ENCODE data around the gene FLAD1. TPM values are rescaled to one million over a fixed set of nuclear protein-coding genes. Genes with fewer than 3 reads are reported as not detected.
A peak's percentile ranks its signal among the peaks of the same experiment; 100 is the strongest.

The FLAD1 gene
- total and polyA plus RNA-seq, 12 donors = 21.6 to 65.5 (median 30.8) TPM

DNA sequence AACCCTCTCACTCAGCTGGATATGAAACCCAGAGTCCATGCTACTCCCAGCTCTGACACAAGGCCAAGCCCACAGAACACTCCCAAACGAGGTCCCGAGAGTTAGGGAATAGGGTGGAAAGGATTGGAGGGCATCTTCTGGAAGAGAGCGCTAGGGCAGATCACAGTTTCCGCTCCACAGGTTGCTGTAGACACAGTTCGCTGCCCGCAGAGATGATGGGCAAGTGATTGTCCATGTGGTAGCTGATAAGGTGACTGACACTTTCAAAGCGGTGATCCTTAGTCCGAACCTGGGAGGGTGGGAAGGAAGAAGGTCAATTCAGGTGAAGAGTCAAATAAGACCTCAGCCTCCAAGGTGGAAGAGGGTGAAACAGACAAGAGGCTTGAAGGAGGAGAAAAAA, 19.5 kb upstream of the FLAD1 start:
- intact Hi-C loops (cut with DNase I) = loop anchor here in 1 of 2 donors (5.0 kb wide), 1 partner anchor 34 kb away; no protein-coding TSS in a partner anchor
- H3K27me3 ChIP-seq = no peaks in the 10 kb centered on the region
- H3K27ac ChIP-seq = peak overlapping the region in 1 of 5 donors; percentile 98
- DNase-seq = no peak
- no peaks in the 10 kb centered on the region for H3K9me3 ChIP-seq (replicated peaks in 1 of 3)
- peaks cover 13 to 29% of the 10 kb centered on the region in 2 donors for H3K4me1 ChIP-seq (replicated peaks in 1 of 2)
- H3K4me3 ChIP-seq = no peak overlapping the region
- TF ChIP-seq, protein P1, sequence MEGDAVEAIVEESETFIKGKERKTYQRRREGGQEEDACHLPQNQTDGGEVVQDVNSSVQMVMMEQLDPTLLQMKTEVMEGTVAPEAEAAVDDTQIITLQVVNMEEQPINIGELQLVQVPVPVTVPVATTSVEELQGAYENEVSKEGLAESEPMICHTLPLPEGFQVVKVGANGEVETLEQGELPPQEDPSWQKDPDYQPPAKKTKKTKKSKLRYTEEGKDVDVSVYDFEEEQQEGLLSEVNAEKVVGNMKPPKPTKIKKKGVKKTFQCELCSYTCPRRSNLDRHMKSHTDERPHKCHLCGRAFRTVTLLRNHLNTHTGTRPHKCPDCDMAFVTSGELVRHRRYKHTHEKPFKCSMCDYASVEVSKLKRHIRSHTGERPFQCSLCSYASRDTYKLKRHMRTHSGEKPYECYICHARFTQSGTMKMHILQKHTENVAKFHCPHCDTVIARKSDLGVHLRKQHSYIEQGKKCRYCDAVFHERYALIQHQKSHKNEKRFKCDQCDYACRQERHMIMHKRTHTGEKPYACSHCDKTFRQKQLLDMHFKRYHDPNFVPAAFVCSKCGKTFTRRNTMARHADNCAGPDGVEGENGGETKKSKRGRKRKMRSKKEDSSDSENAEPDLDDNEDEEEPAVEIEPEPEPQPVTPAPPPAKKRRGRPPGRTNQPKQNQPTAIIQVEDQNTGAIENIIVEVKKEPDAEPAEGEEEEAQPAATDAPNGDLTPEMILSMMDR (IDR thresholded peaks at IDR 0.05) = no peak
- TF ChIP-seq POLR2A (IDR thresholded peaks at IDR 0.05) = no peak
- WGBS, 4 donors = 78 to 84% (median 79%) methylated on average over 8 of the region's 8 CpGs
- peaks cover 0 to 72% of the 10 kb centered on the region in 2 donors for H3K36me3 ChIP-seq (replicated peaks in 1 of 2)

DNA sequence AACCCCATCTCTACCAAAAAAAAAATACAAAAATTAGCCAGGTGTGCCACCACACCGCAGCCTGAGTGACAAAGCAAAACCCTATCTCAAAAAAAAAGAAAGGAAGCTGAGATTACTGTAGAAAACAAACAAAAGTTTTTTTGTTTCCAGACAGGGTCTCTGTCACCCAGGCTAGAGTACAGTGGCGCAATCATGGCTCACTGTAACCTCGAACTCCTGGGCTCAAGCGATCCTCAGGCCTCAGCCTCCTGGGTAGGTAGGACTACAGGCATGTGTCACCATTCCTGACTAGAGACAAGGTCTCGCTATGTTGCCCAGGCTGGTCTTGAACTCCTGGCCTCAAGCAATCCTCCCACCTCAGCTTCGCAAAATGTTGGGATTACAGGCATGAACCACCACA, 18.8 kb upstream of the FLAD1 start:
- Histone ChIP-seq H3K4me3 (no peak overlapping the region), H3K36me3 (replicated peaks in 1 of 2) (peaks cover 0 to 65% of the 10 kb centered on the region in 2 donors), H3K9me3 (replicated peaks in 1 of 3) (no peaks in the 10 kb centered on the region), H3K27ac (no peak overlapping the region), H3K4me1 (replicated peaks in 1 of 2) (peaks cover 13 to 37% of the 10 kb centered on the region in 2 donors), H3K27me3 (no peaks in the 10 kb centered on the region)
- intact Hi-C loops (cut with DNase I) = loop anchor here in 1 of 2 donors (5.0 kb wide), 1 partner anchor 33 kb away; no protein-coding TSS in a partner anchor
- WGBS, 4 donors = 87 to 91% (median 90%) methylated on average over 6 of the region's 6 CpGs
- TF ChIP-seq, protein P1 (IDR thresholded peaks at IDR 0.05) = no peak
- TF ChIP-seq POLR2A (IDR thresholded peaks at IDR 0.05) = no peak
- no peak for DNase-seq

GRCh38 chr1:154966111-154966510, 17.0 kb upstream of the FLAD1 start:
- intact Hi-C loops (cut with DNase I) = loop anchor here in 1 of 2 donors (5.0 kb wide), 1 partner anchor 36 kb away; the partner anchor contains the start of gene ZBTB7B
- H3K27ac ChIP-seq = peak overlapping the region in 1 of 5 donors; percentile 70
- peaks cover 23 to 41% of the 10 kb centered on the region in 2 donors for H3K4me1 ChIP-seq (replicated peaks in 1 of 2)
- H3K27me3 ChIP-seq = no peaks in the 10 kb centered on the region
- H3K9me3 ChIP-seq (replicated peaks in 1 of 3) = no peaks in the 10 kb centered on the region
- no peak for TF ChIP-seq POLR2A (IDR thresholded peaks at IDR 0.05)
- H3K4me3 ChIP-seq = no peak overlapping the region
- DNase-seq = no peak
- H3K36me3 ChIP-seq (replicated peaks in 1 of 2) = peaks cover 0 to 61% of the 10 kb centered on the region in 2 donors
- WGBS, 4 donors = 81 to 85% (median 84%) methylated on average over 5 to 7 of the region's 7 CpGs

- Histone ChIP-seq H3K27ac (peak overlapping the region in 2 of 5 donors; percentile 70 to 100), H3K4me3 (no peak overlapping the region), H3K4me1 (replicated peaks in 1 of 2) (peaks cover 35 to 51% of the 10 kb centered on the region in 2 donors), H3K9me3 (replicated peaks in 1 of 3) (no peaks in the 10 kb centered on the region), H3K36me3 (replicated peaks in 1 of 2) (peaks cover 0 to 60% of the 10 kb centered on the region in 2 donors), H3K27me3 (no peaks in the 10 kb centered on the region)
- TF ChIP-seq, protein P1 (IDR thresholded peaks at IDR 0.05) = no peak
- TF ChIP-seq POLR2A (IDR thresholded peaks at IDR 0.05) = no peak
- WGBS, 4 donors = 74 to 86% (median 82%) methylated on average over 3 to 5 of the region's 5 CpGs
- DNase-seq = no peak
- intact Hi-C loops (cut with DNase I) = loop anchor here in 1 of 2 donors (5.0 kb wide), 1 partner anchor 35 kb away; the partner anchor contains the start of gene ZBTB7B
Measured at GRCh38 chr1:154967331-154967950, 15.7 kb upstream of the FLAD1 start.

All from adrenal gland (tissue), 12 donors.